KOPT-K1 (cell line): ENCODE results near the gene UBE2E2.

ENCODE experiments used
- H3K27ac ChIP-seq: fragments of 200-600 bp; sonication (generic); 2 replicates; pipeline ENCODE4 v1.5.1; 2016; ENCODE audit warnings: antibody characterized with exemption, mild to moderate bottlenecking, low read depth, low read length; ENCODE audit not compliant: poor library complexity, severe bottlenecking
- H3K36me3 ChIP-seq: fragments of 200-600 bp; sonication (generic); 2 replicates; pipeline ENCODE4 v1.5.1; 2017; ENCODE audit warnings: antibody characterized with exemption, mild to moderate bottlenecking, low read length, moderate library complexity; ENCODE audit not compliant: insufficient read depth
- H3K9me3 ChIP-seq: fragments of 200-600 bp; sonication (generic); 2 replicates; pipeline ENCODE4 v1.5.1; 2017; ENCODE audit warnings: antibody characterized with exemption, low read length, mild to moderate bottlenecking; ENCODE audit not compliant: insufficient read depth, poor library complexity, severe bottlenecking

Gene UBE2E2

DNA sequence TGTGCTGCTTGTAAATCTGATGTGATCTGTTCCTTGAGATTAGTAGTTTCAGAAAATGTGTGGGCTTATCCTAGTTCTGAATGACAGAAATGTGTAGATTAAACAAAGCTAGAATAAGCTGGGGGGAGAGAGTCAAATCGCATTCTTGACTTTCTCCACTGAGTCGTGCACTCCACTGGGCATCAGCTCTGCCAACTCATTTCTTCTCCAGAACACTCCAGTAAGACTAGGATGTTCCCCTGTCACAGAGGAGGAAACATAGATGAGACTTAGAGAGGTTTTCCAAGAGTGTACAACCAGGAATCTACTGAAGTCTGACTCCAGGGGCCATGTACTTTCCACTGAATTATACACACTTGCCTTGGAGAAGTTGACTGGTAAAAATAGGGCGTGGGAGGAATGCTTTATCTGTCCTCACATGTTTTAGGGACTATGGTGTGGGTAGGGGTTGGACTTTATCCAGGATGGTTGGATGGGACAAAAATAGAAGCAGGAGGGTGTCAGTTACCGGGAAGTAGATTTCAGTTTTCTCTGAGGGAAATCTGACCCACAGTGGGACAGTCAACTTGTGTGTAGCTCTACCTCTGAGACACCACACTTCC, 298.2 kb downstream of the UBE2E2 start:
- H3K9me3 ChIP-seq: no peaks in the 10 kb centered on the region
- H3K27ac ChIP-seq: no peak overlapping the region
- H3K36me3 ChIP-seq: no peaks in the 10 kb centered on the region

DNA sequence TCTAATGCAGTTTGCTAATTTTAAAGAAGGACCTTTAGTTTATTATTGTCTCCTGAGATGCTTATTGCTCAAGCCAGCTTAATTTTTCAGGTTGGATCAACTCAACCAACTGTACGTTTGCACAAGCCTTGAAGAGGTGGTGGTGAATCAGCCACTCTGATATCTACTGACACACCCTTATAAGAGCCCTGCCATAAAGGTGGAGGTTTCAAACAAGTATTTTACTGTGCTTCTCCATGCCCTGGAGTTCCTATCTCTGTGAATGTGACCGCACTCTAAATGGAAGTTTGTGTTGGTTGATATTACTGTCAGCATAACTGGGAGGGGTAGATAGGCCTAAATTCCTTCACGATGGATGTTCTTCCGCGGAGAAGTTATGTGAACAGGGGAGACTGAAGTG, 305.3 kb downstream of the UBE2E2 start:
- H3K27ac ChIP-seq: no peak overlapping the region
- no peaks in the 10 kb centered on the region for H3K36me3 ChIP-seq
- H3K9me3 ChIP-seq: no peaks in the 10 kb centered on the region

DNA sequence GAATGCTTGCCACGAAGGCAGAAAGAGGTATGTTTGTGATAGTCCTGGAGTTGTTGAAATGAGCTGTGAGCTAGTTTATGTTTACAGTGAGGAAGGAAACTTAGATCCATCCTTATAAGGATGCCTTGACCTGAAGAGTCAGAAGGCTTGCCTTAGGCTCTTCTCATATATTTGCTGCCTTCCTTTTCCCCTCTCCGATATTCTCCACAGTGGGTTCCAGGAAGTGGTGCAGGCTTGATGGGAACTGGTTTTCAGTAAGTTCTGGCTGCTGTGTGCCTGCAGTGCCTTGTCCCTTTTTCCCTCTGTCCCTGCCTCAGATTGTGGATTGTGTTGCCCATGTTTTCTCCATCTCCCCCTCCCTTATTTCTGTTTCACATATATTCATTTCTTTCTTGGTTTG, 315.3 kb downstream of the UBE2E2 start:
- H3K9me3 ChIP-seq: no peaks in the 10 kb centered on the region
- no peak overlapping the region for H3K27ac ChIP-seq
- no peaks in the 10 kb centered on the region for H3K36me3 ChIP-seq

DNA sequence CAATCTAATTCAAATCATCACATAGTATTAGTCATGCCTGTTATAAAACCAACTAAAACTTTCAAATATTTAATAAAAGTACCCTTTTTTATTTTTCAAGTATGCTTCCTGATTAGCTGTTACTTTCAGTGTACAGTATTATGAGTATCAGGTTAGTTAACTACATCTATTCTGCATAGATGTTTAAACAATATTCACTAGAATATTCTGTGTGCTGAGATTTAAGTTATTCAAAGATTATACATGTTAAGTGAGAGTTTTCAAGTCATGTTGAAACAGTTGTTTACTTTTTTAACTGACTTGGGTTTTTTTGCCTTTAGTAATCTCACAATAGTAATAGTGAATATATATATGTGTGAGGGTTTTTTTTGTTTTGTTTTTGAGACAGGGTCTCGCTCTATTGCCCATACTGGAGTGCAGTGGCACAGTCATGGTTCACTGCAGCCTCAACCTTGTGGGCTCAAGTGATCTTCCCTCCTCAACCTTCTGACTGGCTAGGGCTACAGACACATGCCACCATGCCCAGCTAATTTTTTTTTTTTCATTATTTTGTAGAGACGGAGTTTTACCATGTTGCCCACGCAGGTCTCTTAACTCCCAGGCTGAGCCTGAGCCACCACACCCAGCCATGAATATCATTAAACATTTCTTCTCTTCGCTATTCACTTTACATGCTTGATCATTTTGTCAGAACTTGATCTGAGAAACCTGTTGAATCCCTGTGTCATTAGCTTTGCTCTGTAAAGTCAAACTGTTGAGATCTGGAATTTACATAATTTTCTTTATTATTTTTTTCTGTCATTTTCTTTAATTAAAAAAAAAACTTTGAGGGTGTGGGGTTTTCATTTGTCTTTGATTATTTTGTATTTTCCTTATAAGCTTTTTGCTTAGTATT, 316.4 kb downstream of the UBE2E2 start:
- Histone ChIP-seq H3K36me3 (no peaks in the 10 kb centered on the region), H3K9me3 (no peaks in the 10 kb centered on the region), H3K27ac (no peak overlapping the region)

DNA sequence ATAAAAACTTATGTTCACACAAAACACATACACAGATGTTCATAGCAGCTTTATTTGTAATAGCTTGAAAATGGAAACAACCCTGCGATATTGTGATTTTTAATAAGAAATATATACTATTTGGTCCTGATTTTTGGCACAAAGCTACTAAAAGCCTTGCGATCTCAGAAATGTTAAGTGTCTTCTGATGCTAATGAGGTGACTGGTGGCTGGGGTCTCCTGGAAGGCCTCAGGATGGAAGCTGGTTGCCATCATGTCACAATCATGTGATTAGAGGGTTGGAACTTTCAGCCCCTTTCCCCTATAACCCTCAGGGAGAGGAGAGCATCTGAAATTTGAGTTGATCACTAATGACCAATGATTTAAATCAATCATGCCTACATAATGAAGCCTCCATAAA, 324.2 kb downstream of the UBE2E2 start:
- no peaks in the 10 kb centered on the region for H3K9me3 ChIP-seq
- no peak overlapping the region for H3K27ac ChIP-seq
- H3K36me3 ChIP-seq: no peaks in the 10 kb centered on the region

DNA sequence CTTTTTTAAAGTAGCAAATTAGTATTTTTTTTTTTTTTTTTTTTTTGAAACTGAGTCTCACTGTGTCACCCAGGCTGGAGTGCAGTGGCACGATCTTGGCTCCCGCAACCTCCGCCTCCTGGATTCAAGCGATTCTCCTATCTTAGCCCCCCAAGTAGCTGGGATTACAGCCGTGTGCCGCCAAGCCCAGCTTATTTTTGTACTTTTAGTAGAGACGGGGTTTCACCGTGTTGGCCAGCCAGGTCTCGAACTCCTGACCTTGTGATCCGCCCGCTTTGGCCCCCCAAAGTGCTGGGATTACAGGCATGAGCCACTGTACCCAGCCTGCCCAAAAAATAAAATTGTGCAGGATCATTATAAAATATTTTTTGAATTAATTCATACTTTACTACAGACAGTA, 330.5 kb downstream of the UBE2E2 start:
- Histone ChIP-seq H3K36me3 (no peaks in the 10 kb centered on the region), H3K9me3 (no peaks in the 10 kb centered on the region), H3K27ac (no peak overlapping the region)

DNA sequence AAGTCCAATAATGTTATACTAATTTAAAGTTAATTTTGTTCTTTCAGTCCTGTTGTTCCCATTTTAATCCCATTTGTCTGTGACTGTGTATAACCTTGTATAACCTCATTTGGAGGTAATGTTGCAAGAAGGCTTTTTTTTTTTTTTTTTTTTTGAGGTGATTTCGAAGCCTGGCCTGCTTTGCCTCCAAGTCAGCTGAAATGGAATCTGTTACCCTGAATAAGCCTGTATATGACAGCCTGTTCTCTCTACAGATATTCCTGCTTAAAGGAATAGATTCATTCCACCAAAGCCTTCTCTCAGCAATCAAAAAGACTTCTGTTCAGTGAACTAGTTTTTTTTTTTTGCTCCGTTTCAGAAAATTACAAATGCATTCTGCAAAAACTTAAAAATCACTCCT, 330.9 kb downstream of the UBE2E2 start:
- Histone ChIP-seq H3K9me3 (no peaks in the 10 kb centered on the region), H3K27ac (no peak overlapping the region), H3K36me3 (no peaks in the 10 kb centered on the region)

DNA sequence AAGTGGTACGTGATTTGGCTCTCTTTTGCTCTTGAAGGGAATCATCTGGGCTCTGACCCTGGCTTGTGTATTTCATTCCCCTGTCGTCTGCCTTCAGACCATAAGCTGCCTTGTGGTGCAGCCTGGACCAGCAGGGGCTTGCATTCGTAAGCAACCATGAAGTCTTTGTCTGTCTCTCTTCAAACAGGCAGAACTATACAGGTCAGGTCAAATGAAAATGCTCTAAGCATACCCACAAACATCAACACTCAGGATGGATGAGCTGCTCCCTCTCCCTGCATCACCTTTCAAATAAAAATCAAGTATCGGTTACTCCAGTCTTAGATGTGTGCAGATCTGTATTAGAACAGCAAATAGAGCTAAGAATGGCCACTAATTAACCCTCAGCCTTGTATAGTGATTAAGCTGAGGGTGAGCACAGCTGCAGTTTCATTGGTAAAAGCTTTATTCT, 334.0 kb downstream of the UBE2E2 start:
- H3K36me3 ChIP-seq: no peaks in the 10 kb centered on the region
- no peak overlapping the region for H3K27ac ChIP-seq
- no peaks in the 10 kb centered on the region for H3K9me3 ChIP-seq

DNA sequence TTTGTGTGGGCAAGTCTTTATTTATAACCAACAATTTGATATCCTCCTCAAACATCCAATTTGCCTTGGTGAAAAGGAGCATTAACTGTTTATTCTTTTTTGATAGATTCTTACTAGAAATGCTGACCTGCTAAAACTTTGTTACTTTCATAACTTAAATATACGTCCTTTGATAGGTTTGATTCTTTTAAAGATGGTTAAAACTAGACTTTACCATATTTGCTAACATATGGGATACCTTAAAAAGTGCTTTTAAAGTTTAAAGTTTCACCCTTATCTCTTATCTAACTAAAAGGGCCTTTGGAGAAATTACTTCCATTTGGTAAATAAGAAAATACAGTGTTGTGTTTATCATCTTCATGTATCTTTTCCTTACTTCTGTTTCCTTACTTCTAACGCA, 336.1 kb downstream of the UBE2E2 start:
- Histone ChIP-seq H3K36me3 (no peaks in the 10 kb centered on the region), H3K27ac (no peak overlapping the region), H3K9me3 (no peaks in the 10 kb centered on the region)

DNA sequence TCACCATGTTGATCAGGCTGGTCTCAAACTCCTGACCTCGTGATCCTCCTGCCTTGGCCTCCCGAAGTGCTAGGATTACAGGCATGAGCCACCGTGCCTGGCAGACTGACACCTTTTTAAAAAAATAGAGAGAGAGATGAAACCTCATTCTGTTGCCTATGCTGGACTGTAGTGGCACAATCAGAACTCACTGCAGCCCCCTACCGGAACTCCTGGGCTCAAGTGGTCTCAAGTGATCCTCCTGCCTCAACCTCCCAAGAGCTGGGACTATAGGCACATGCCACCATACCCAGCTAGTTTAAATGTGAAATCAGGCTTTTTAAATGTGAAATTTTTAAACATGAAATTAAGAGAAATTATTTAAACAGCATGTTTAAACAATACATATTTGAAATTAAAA, 337.5 kb downstream of the UBE2E2 start:
- no peak overlapping the region for H3K27ac ChIP-seq
- no peaks in the 10 kb centered on the region for H3K36me3 ChIP-seq
- no peaks in the 10 kb centered on the region for H3K9me3 ChIP-seq

DNA sequence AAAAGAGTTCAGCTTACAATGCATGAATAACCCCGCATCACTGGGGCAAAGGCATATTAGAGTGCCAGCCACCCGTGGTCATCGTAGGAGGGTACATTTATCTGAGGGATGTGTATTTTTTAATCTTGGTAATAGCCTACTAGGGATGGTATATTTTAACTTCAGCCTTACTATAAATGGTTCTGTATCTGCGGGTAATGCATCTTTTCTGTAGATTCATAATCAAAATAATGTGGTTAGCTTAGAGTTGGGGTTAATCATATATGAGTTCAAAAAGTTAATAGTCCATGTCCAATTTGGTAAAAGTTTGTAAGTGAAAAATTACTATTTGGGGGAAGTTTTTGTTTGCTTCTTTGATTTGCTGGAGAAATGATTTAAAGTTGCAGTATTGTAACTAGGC, 339.0 kb downstream of the UBE2E2 start:
- no peaks in the 10 kb centered on the region for H3K36me3 ChIP-seq
- H3K9me3 ChIP-seq: no peaks in the 10 kb centered on the region
- H3K27ac ChIP-seq: no peak overlapping the region

DNA sequence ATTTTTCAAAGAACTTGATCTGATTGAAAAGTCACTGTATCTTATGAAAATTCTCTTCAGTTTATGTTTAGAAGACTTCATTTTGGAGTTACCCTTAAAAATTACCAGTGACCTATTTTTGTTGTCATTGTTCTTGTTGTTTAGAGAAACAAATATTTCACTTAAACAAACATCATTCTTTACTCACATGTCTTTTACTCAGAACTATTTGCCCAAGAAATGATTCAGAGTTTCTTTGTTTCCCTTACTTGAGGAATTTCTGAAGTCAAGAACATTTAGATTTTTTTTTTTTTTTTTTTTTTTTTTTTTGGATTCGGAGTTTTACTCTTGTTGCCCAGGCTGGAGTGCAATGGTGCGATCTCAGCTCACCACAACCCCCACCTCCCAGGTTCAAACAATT, 343.1 kb downstream of the UBE2E2 start:
- H3K36me3 ChIP-seq: no peaks in the 10 kb centered on the region
- no peaks in the 10 kb centered on the region for H3K9me3 ChIP-seq
- no peak overlapping the region for H3K27ac ChIP-seq

DNA sequence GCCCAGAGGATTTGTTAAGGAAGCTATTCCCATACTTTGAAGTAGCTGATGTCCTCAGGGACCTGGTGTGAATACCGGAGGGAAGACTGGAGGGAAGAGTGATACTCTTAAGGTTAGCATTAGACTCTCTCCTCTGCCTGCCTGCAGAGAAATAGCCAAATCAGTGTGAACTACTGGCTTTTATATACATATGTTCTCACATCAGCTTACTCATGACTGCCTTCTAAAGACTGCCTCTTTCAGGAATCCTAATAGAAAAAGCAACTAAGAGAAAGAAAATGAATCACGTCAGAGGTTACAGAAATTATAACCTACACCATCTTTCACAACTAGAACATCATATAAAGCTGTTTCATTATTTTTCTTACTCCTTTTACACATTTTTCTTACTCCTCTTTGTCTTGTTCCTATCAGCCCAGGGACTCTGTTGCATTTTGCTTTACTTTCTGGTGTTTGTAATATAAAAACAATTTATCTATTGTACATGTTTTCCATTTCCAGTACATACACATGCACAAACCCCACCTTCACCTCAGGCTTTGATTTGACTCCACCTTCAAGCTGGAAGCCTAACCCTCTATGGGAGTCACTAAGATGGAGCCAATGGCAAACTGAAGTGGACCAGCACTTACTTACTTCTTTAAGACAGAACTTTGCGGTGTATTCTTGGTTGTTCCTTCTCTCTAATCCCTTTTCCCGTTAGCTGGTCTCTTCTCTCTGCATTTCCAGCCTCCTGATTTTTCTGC, 345.0 kb downstream of the UBE2E2 start:
- Histone ChIP-seq H3K9me3 (no peaks in the 10 kb centered on the region), H3K27ac (no peak overlapping the region), H3K36me3 (no peaks in the 10 kb centered on the region)

DNA sequence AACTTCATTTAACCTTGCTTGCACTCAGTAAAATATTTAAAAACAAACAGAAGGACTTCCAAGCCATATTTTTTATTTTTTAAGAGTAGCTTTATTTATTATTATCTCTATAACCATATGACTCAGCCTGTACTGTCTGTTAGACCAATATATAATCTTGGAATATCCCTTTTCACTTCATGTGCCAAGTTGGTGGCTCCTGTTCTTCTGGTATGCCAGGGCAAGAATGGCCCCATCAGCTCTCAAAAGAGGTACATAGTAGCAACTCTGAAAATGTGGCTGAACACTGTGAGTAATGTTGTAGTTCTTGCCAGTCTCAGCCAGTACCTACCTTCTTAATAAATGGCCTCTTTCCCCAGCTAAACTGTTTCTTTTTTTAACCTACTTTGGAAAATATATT, 345.6 kb downstream of the UBE2E2 start:
- H3K27ac ChIP-seq: no peak overlapping the region
- H3K36me3 ChIP-seq: no peaks in the 10 kb centered on the region
- no peaks in the 10 kb centered on the region for H3K9me3 ChIP-seq

DNA sequence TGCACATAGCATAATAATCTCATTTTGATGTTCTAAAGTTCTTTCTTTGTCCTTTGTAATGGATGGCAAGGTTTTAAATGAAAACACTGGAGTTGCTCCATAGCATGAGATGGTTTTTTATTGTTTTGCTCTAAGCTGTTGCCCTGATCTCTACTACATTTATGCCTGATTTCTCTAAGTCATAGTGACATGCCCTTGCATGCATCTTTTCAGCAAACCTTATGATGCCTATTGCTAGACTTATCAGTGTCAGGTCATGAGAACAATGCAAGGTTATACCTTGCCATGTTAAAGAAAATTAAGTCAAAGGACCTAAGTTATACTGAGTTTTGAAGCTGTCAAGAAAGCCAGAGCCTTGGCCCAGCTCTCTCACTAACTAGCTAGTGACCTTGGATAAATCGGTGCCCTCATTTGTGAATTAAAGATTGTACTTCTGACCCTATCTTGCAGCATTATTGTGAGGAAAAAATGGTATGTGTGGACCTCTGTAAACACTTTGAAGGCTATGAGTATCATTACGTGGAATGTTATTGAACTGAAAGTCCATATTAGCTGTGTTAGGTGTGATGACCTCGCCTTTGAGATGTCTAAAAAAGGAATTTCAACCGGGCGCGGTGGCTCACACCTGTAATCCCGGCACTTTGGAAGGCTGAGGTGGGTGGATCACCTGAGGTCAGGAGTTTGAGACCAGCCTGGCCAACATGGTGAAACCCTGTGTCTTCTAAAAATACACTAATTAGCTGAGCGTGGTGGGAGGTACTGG, 346.2 kb downstream of the UBE2E2 start:
- Histone ChIP-seq H3K9me3 (no peaks in the 10 kb centered on the region), H3K36me3 (no peaks in the 10 kb centered on the region), H3K27ac (no peak overlapping the region)
